Upper lobe of left lung (tissue), 6 donors: ENCODE data around the gene ERG. TPM values are rescaled to one million over a fixed set of nuclear protein-coding genes. Genes with fewer than 3 reads are reported as not detected.
A peak's percentile ranks its signal among the peaks of the same experiment; 100 is the strongest.

Experiments used
- ATAC-seq, 2 donors: fragments of 200-7000 bp; cut with Tn5 transposase; one replicate each; pipeline ENCODE4 v1.9.1; 2022; ENCODE audit warnings: mild to moderate bottlenecking in 2 of 2, moderate library complexity in 2 of 2; ENCODE audit not compliant: low FRiP score in 2 of 2
- DNase-seq, 2 donors: peaks; one replicate each; pipeline ENCODE4 v3.0.0-alpha.2; 2019 to 2020
- H3K27ac ChIP-seq, 4 donors: fragments of 200-600 bp; sonication (generic); one replicate each; pipeline ENCODE4 v1.5.1; 2016 to 2019
- H3K27me3 ChIP-seq, 4 donors: fragments of 200-600 bp; sonication (generic); one replicate each; pipeline ENCODE4 v1.5.1; 2017 to 2019
- H3K36me3 ChIP-seq, 4 donors: fragments of 200-600 bp; sonication (generic); one replicate each; pipeline ENCODE4 v1.5.1; 2016 to 2019
- H3K4me1 ChIP-seq, 4 donors: fragments of 200-600 bp; sonication (generic); one replicate each; pipeline ENCODE4 v1.5.1; 2018 to 2019
- H3K4me3 ChIP-seq, 4 donors: fragments of 200-600 bp; sonication (generic); one replicate each; pipeline ENCODE4 v1.5.1; 2017 to 2019; ENCODE audit warnings: mild to moderate bottlenecking in 2 of 4, moderate library complexity in 1 of 4
- H3K9me3 ChIP-seq, 4 donors: fragments of 200-600 bp; sonication (generic); one replicate each; pipeline ENCODE4 v1.5.1; 2018 to 2019
- CTCF ChIP-seq, 6 experiments: fragments of 450-650 bp in 4 of 6; fragments of 200-600 bp in 2 of 6; sonication (generic) in 2 of 6; IDR thresholded peaks; one replicate each; pipeline ENCODE4 v1.5.1; 2016 to 2019; ENCODE audit warnings: antibody characterized with exemption in 6 of 6
- EP300 ChIP-seq, 4 donors: sonication (generic); formaldehyde crosslinking; IDR thresholded peaks; one replicate each; pipeline ENCODE4 v1.5.1; 2017; ENCODE audit warnings: antibody characterized with exemption in 4 of 4, control low read depth in 2 of 4
- POLR2A ChIP-seq, 4 donors: fragments of 450-650 bp; IDR thresholded peaks; one replicate each; pipeline ENCODE4 v1.5.1; 2016 to 2017; ENCODE audit warnings: antibody characterized with exemption in 4 of 4, mild to moderate bottlenecking in 2 of 4
- POLR2AphosphoS5 ChIP-seq, 2 donors: sonication (generic); formaldehyde crosslinking; IDR thresholded peaks; one replicate each; pipeline ENCODE4 v1.5.1; 2017; ENCODE audit warnings: antibody characterized with exemption in 2 of 2
- WGBS, 2 donors: methylation state at CpG; one replicate each; pipeline ENCODE4 v1.1.5; 2017 to 2018; 5-methylcytosine and 5-hydroxymethylcytosine counted together
- total RNA-seq, 6 donors: library from RNA; depleted of rRNA in 4 of 6; stranded (reverse); fragments of >200 nt in 4 of 6; gene quantifications; one replicate each; pipeline versions ENCODE4 v1.1.0 to v1.2.1, GENCODE V29; 2016 to 2021
- donor health status: DM: no; HTN: no; CAD: no; lungs with moderate emphysema.
- donor health status: DM: no; HTN: yes; CAD: no; lungs with severe emphysema.

ERG gene
- total RNA-seq, 6 donors from 2014 or later: 14.7 to 38.9 (median 18.1) TPM

GRCh38 chr21:38440746-38441145, 57.5 kb downstream of the ERG start:
- no peak for ATAC-seq
- WGBS, 2 donors: 70 to 79% methylated on average over 5 of the region's 5 CpGs

GRCh38 chr21:38439957-38440356, 58.3 kb downstream of the ERG start:
- peak in 1 of 2 donors; percentile 38 for DNase-seq

More at GRCh38 chr21:38440746-38441145, 57.5 kb downstream of the ERG start:
- DNase-seq: no peak
- Histone ChIP-seq H3K27me3 (no peaks in the 10 kb centered on the region), H3K27ac (no peak overlapping the region), H3K9me3 (no peaks in the 10 kb centered on the region), H3K36me3 (no peaks in the 10 kb centered on the region), H3K4me3 (no peak overlapping the region), H3K4me1 (peaks cover 24 to 36% (median 35%) of the 10 kb centered on the region in 4 donors)
- TF ChIP-seq EP300 (IDR thresholded peaks at IDR 0.05) (no peak), CTCF (IDR thresholded peaks at IDR 0.05) (no peak), POLR2AphosphoS5 (IDR thresholded peaks at IDR 0.05) (no peak), POLR2A (IDR thresholded peaks at IDR 0.05) (no peak)

GRCh38 chr21:38439426-38439825, 58.9 kb downstream of the ERG start:
- H3K27me3 ChIP-seq: no peaks in the 10 kb centered on the region
- no peak overlapping the region for H3K4me3 ChIP-seq
- no peak for DNase-seq
- no peak for TF ChIP-seq EP300 (IDR thresholded peaks at IDR 0.05)
- no peak for TF ChIP-seq CTCF (IDR thresholded peaks at IDR 0.05)
- no peak for TF ChIP-seq POLR2AphosphoS5 (IDR thresholded peaks at IDR 0.05)
- no peak for TF ChIP-seq POLR2A (IDR thresholded peaks at IDR 0.05)
- no peaks in the 10 kb centered on the region for H3K9me3 ChIP-seq
- no peaks in the 10 kb centered on the region for H3K36me3 ChIP-seq
- 42 to 46% methylated on average over 6 of the region's 6 CpGs for WGBS, 2 donors
- peak in 1 of 2 donors; percentile 3 for ATAC-seq
- peak overlapping the region in 1 of 4 donors; percentile 49 for H3K27ac ChIP-seq
- peaks cover 24 to 40% (median 37%) of the 10 kb centered on the region in 4 donors for H3K4me1 ChIP-seq

More at GRCh38 chr21:38439957-38440356, 58.3 kb downstream of the ERG start:
- H3K9me3 ChIP-seq: no peaks in the 10 kb centered on the region
- no peak overlapping the region for H3K4me3 ChIP-seq
- no peaks in the 10 kb centered on the region for H3K27me3 ChIP-seq
- ATAC-seq: no peak
- H3K27ac ChIP-seq: peak overlapping the region in 1 of 4 donors; percentile 52
- 31 to 48% methylated on average over 5 of the region's 5 CpGs for WGBS, 2 donors
- peaks cover 24 to 39% (median 37%) of the 10 kb centered on the region in 4 donors for H3K4me1 ChIP-seq
- no peaks in the 10 kb centered on the region for H3K36me3 ChIP-seq
- TF ChIP-seq EP300 (IDR thresholded peaks at IDR 0.05): no peak
- no peak for TF ChIP-seq POLR2AphosphoS5 (IDR thresholded peaks at IDR 0.05)

- DNase-seq: peak in 1 of 2 donors; percentile 52
- peak overlapping the region in 1 of 4 donors; percentile 49 for H3K27ac ChIP-seq
- no peaks in the 10 kb centered on the region for H3K9me3 ChIP-seq
- H3K27me3 ChIP-seq: no peaks in the 10 kb centered on the region
- H3K4me3 ChIP-seq: no peak overlapping the region
- ATAC-seq: peak; percentile 38 to 82
- TF ChIP-seq EP300 (IDR thresholded peaks at IDR 0.05): no peak
- TF ChIP-seq CTCF (IDR thresholded peaks at IDR 0.05): no peak
- TF ChIP-seq POLR2AphosphoS5 (IDR thresholded peaks at IDR 0.05): no peak
- no peak for TF ChIP-seq POLR2A (IDR thresholded peaks at IDR 0.05)
- no peaks in the 10 kb centered on the region for H3K36me3 ChIP-seq
- WGBS, 2 donors: 31 to 60% methylated on average over 4 to 11 of the region's 11 CpGs
- peaks cover 24 to 40% (median 37%) of the 10 kb centered on the region in 4 donors for H3K4me1 ChIP-seq
Measured at GRCh38 chr21:38438462-38438893, 59.8 kb downstream of the ERG start.

GRCh38 chr21:38436341-38436740, 61.9 kb downstream of the ERG start:
- H3K27ac ChIP-seq: peak overlapping the region in 1 of 4 donors; percentile 7
- no peak for TF ChIP-seq CTCF (IDR thresholded peaks at IDR 0.05)
- no peak for TF ChIP-seq EP300 (IDR thresholded peaks at IDR 0.05)
- no peak for TF ChIP-seq POLR2A (IDR thresholded peaks at IDR 0.05)
- TF ChIP-seq POLR2AphosphoS5 (IDR thresholded peaks at IDR 0.05): no peak
- no peak for ATAC-seq

More at GRCh38 chr21:38436341-38436740, 61.9 kb downstream of the ERG start:
- no peaks in the 10 kb centered on the region for H3K9me3 ChIP-seq
- H3K4me3 ChIP-seq: no peak overlapping the region
- WGBS, 2 donors: 70 to 74% methylated on average over 4 of the region's 4 CpGs
- H3K36me3 ChIP-seq: no peaks in the 10 kb centered on the region
- H3K4me1 ChIP-seq: peaks cover 24 to 36% (median 32%) of the 10 kb centered on the region in 4 donors
- DNase-seq: no peak
- no peaks in the 10 kb centered on the region for H3K27me3 ChIP-seq
